Lung (tissue), 12 donors: Measurements from ENCODE around the gene SPATS2L. TPM values are rescaled to one million over a fixed set of nuclear protein-coding genes. Genes with fewer than 3 reads are reported as not detected.
A peak's percentile ranks its signal among the peaks of the same experiment; 100 is the strongest.

Source experiments
- ATAC-seq: fragments of 200-7000 bp; cut with Tn5 transposase; one replicate; pipeline ENCODE4 v1.9.1; 2020; ENCODE audit warnings: moderate number of reproducible peaks; ENCODE audit not compliant: insufficient read depth, low FRiP score
- DNase-seq, 3 donors: peaks; one replicate each; pipeline ENCODE4 v3.0.0-alpha.2; 2013 to 2017
- H3K27ac ChIP-seq, 2 donors: one replicate each; pipeline ENCODE4 v1.5.1; 2013; ENCODE audit warnings: mild to moderate bottlenecking in 2 of 2, moderate library complexity in 2 of 2, control low read depth in 1 of 2, inconsistent platforms in 1 of 2, low read depth in 1 of 2, low read length in 1 of 2
- H3K27me3 ChIP-seq, 3 donors: one replicate each; pipeline ENCODE4 v1.5.1; 2013; ENCODE audit warnings: low read length in 2 of 3; ENCODE audit not compliant: control insufficient read depth in 3 of 3, insufficient read depth in 3 of 3
- H3K36me3 ChIP-seq, 4 donors: one replicate each; pipeline ENCODE4 v1.5.1; 2013; ENCODE audit warnings: low read length in 4 of 4, mild to moderate bottlenecking in 1 of 4, moderate library complexity in 1 of 4; ENCODE audit not compliant: control insufficient read depth in 4 of 4, insufficient read depth in 4 of 4
- H3K4me1 ChIP-seq, 5 donors: one replicate each; pipeline ENCODE4 v1.5.1; 2013; ENCODE audit warnings: low read length in 5 of 5, mild to moderate bottlenecking in 2 of 5, moderate library complexity in 1 of 5; ENCODE audit not compliant: control insufficient read depth in 5 of 5, insufficient read depth in 5 of 5
- H3K4me3 ChIP-seq: one replicate; pipeline ENCODE4 v1.5.1; 2013; ENCODE audit warnings: mild to moderate bottlenecking, control low read depth, moderate library complexity
- H3K9ac ChIP-seq, 2 donors: one replicate each; pipeline ENCODE4 v1.5.1; 2013; ENCODE audit warnings: low read length in 2 of 2, control low read depth in 1 of 2; ENCODE audit not compliant: insufficient read depth in 1 of 2
- H3K9me3 ChIP-seq, 4 donors: one replicate each; pipeline ENCODE4 v1.5.1; 2013; ENCODE audit warnings: low read length in 3 of 4, mild to moderate bottlenecking in 1 of 4, moderate library complexity in 1 of 4; ENCODE audit not compliant: control insufficient read depth in 4 of 4, insufficient read depth in 3 of 4
- WGBS, 2 donors: extraction: QIAGEN DNeasy Blood & Tissue Kit; methylation state at CpG; one replicate each; pipeline ENCODE4 v1.1.7; 2013; 5-methylcytosine and 5-hydroxymethylcytosine counted together
- polyA plus RNA-seq, 2 donors: library from polyadenylated mRNA; stranded (reverse); fragments of 200-250 nt; gene quantifications; one replicate each; pipeline ENCODE4 v1.2.1, GENCODE V29; 2013
- total RNA-seq, 2 donors: library from RNA; depleted of rRNA in 1 of 2; stranded (reverse); fragments of >200 nt in 1 of 2; gene quantifications; one replicate each; pipeline ENCODE4 v1.2.1, GENCODE V29; 2014 to 2021
- TF ChIP-seq, protein P1 (sequence below): IDR thresholded peaks from 2 replicates; pipeline ENCODE4 v1.5.1; 2012; ENCODE audit warnings: mild to moderate bottlenecking; ENCODE audit errors: control extremely low read depth, extremely low read depth
- donor health status: control.
- donor health status: control.
- donor health status: Bipolar disorder and iron deficiency.
- donor health status: healthy.
- donor health status: DM: yes; HTN: yes; CAD: no.

The SPATS2L gene
- total and polyA plus RNA-seq, 4 donors = 30.5 to 96.8 (median 57.2) TPM

DNA sequence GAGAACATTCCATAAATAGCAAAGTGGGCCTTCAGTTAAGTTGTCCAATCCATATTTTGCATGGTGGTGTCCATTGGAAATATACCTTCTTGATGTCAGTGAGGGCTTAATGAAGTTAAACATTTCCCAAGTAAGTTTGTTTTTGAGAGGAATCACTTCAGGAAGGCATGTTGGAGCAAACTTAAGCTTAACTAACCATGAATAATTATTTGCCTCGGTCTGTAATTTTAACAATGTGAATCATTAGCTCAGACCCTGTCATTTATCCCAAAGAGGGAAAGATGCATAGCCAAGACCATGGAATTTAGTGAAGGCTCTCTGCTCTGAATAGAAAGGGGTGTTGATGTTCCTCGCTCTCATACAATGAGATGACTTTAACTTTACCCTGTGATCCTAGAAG is 47.4 kb downstream of the SPATS2L start:
- Histone ChIP-seq H3K27me3 (no peaks in the 10 kb centered on the region), H3K4me3 (no peak overlapping the region), H3K27ac (no peak overlapping the region), H3K9ac (no peak overlapping the region), H3K4me1 (peaks cover 0 to 23% (median 18%) of the 10 kb centered on the region in 5 donors), H3K9me3 (no peaks in the 10 kb centered on the region), H3K36me3 (no peaks in the 10 kb centered on the region)
- TF ChIP-seq, protein P1, sequence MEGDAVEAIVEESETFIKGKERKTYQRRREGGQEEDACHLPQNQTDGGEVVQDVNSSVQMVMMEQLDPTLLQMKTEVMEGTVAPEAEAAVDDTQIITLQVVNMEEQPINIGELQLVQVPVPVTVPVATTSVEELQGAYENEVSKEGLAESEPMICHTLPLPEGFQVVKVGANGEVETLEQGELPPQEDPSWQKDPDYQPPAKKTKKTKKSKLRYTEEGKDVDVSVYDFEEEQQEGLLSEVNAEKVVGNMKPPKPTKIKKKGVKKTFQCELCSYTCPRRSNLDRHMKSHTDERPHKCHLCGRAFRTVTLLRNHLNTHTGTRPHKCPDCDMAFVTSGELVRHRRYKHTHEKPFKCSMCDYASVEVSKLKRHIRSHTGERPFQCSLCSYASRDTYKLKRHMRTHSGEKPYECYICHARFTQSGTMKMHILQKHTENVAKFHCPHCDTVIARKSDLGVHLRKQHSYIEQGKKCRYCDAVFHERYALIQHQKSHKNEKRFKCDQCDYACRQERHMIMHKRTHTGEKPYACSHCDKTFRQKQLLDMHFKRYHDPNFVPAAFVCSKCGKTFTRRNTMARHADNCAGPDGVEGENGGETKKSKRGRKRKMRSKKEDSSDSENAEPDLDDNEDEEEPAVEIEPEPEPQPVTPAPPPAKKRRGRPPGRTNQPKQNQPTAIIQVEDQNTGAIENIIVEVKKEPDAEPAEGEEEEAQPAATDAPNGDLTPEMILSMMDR = no peak
- 85 to 93% methylated on average over 2 of the region's 2 CpGs for WGBS, 2 donors
- no peak for DNase-seq
- no peak for ATAC-seq

DNA sequence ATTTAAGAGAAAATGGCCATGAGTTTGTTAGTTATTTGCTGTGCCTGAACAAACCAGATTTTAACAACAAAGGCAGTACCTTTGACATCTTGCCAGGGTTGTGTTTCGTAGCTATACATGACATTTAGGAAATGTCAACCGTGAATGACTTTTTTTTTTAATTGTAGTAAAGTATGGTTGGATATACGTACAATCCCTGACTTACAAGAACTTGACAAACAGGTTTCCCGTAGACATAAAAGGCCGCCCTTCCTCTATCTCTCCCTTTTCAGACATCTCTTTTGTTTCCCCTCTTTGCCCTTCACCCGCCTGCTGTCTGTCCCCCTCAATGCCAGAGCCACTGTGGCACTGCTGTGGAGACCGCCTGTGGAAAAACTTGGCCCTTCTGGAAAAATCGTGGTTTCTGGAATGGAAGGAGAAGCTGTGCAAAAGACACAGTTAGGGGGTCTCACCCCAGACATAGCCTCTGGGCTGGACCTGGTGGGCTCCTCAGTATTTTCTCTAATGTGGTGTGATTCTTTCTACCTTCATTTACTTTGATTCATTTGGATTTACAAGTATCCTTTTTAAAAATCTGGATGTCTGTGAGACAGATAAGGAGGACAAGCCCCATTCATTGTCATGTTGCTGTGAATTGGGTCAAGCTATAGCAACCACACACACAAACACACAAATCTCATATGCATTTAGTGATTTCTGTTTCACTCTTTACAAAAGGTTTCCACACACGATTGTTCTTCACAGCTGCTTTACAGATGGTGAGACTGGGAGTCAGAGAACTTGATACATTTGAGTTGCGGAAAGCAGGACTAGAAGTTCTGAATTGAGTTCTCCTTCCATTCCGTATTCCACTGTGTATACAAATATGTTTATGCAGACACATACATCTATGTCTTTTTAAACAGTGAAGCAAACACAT is 48.6 kb downstream of the SPATS2L start:
- Histone ChIP-seq H3K4me3 (no peak overlapping the region), H3K27me3 (no peaks in the 10 kb centered on the region), H3K36me3 (no peaks in the 10 kb centered on the region), H3K4me1 (peaks cover 0 to 23% (median 23%) of the 10 kb centered on the region in 5 donors), H3K9ac (no peak overlapping the region), H3K27ac (no peak overlapping the region), H3K9me3 (no peaks in the 10 kb centered on the region)
- TF ChIP-seq, protein P1 = no peak
- peak in 1 of 3 donors; percentile 45 for DNase-seq
- ATAC-seq = no peak
- 86 to 88% methylated on average over 11 of the region's 11 CpGs for WGBS, 2 donors

GRCh38 chr2:200356321-200356720 is 49.8 kb downstream of the SPATS2L start:
- Histone ChIP-seq H3K4me3 (no peak overlapping the region), H3K9me3 (no peaks in the 10 kb centered on the region), H3K4me1 (peaks cover 0 to 31% (median 23%) of the 10 kb centered on the region in 5 donors), H3K36me3 (no peaks in the 10 kb centered on the region), H3K27me3 (no peaks in the 10 kb centered on the region), H3K9ac (no peak overlapping the region), H3K27ac (no peak overlapping the region)
- ATAC-seq = no peak
- no peak for DNase-seq
- TF ChIP-seq, protein P1 = no peak
- WGBS, 2 donors = 87 to 92% methylated on average over 1 of the region's 1 CpG
